ENCODE results near the gene NEDD4L.

DNA sequence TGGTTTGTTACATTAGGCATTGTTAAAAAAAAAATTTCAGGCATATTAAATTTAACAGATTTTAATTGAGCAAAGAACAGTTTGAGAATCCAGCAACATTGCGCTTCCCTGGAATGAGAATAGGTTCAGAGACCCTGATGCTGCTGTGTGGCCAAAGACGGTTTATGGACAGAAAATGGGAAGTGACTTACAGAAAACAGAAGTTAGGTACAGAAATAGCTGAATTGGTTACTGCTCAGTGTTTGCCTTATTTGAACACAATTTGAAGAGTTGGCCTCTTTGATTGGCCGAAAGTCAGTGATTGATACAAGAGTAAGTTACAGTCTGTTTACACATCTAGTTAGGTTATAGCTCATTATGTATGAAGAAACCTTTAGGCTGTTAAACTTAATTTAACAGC is 6.0 kb upstream of the NEDD4L start:
- TF ChIP-seq, protein P1, sequence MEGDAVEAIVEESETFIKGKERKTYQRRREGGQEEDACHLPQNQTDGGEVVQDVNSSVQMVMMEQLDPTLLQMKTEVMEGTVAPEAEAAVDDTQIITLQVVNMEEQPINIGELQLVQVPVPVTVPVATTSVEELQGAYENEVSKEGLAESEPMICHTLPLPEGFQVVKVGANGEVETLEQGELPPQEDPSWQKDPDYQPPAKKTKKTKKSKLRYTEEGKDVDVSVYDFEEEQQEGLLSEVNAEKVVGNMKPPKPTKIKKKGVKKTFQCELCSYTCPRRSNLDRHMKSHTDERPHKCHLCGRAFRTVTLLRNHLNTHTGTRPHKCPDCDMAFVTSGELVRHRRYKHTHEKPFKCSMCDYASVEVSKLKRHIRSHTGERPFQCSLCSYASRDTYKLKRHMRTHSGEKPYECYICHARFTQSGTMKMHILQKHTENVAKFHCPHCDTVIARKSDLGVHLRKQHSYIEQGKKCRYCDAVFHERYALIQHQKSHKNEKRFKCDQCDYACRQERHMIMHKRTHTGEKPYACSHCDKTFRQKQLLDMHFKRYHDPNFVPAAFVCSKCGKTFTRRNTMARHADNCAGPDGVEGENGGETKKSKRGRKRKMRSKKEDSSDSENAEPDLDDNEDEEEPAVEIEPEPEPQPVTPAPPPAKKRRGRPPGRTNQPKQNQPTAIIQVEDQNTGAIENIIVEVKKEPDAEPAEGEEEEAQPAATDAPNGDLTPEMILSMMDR (IDR thresholded peaks at IDR 0.05) = no peak
- TF ChIP-seq POLR2A (IDR thresholded peaks at IDR 0.05) = no peak

Data from testis (tissue), 2 donors.